Thyroid gland (tissue), 4 donors: ENCODE results near the gene FMN2. TPM values are rescaled to one million over a fixed set of nuclear protein-coding genes. Genes with fewer than 3 reads are reported as not detected.

Experiments used
- DNase-seq, 2 donors: peaks; one replicate each; pipeline ENCODE4 v3.0.0-alpha.2; 2019
- H3K27ac ChIP-seq, 3 donors: fragments of 200-600 bp; sonication (generic); 1 replicate in 2 of 3; 2 replicates in 1 of 3; pipeline ENCODE4 v1.5.1; 2016 to 2019; ENCODE audit warnings: mild to moderate bottlenecking in 1 of 3, moderate library complexity in 1 of 3
- H3K27me3 ChIP-seq: fragments of 200-600 bp; sonication (generic); one replicate; pipeline ENCODE4 v1.5.1; 2019
- H3K36me3 ChIP-seq, 2 donors: fragments of 200-600 bp; sonication (generic); one replicate each; pipeline ENCODE4 v1.5.1; 2016 to 2019
- H3K4me1 ChIP-seq, 2 donors: fragments of 200-600 bp; sonication (generic); one replicate each; pipeline ENCODE4 v1.5.1; 2017 to 2019
- H3K4me3 ChIP-seq, 3 donors: fragments of 200-600 bp; sonication (generic); replicated peaks in 1 of 3; 1 replicate in 2 of 3; 2 replicates in 1 of 3; pipeline ENCODE4 v1.5.1; 2016; ENCODE audit warnings: mild to moderate bottlenecking in 1 of 3
- H3K9me3 ChIP-seq: fragments of 200-600 bp; sonication (generic); one replicate; pipeline ENCODE4 v1.5.1; 2017
- CTCF ChIP-seq, 6 experiments: fragments of 200-600 bp in 3 of 6; fragments of 450-650 bp in 3 of 6; sonication (generic) in 3 of 6; IDR thresholded peaks; one replicate each; pipeline ENCODE4 v1.5.1; 2016 to 2019; ENCODE audit warnings: antibody characterized with exemption in 6 of 6, mild to moderate bottlenecking in 2 of 6, inconsistent platforms in 1 of 6, moderate library complexity in 1 of 6
- POLR2A ChIP-seq, 2 donors: fragments of 450-650 bp; IDR thresholded peaks; one replicate each; pipeline ENCODE4 v1.6.1; 2017; ENCODE audit warnings: antibody characterized with exemption in 2 of 2, mild to moderate bottlenecking in 2 of 2, moderate library complexity in 1 of 2
- WGBS, 2 donors: methylation state at CpG; one replicate each; pipeline ENCODE4 v1.1.5; 2017; 5-methylcytosine and 5-hydroxymethylcytosine counted together
- intact Hi-C: fragments of 100-400 bp; cut with DNase I; formaldehyde crosslinking; loops from one replicate; pipeline ENCODE4 v1.15.1; 2023
- total RNA-seq, 4 donors: library from RNA; depleted of rRNA; stranded (reverse); fragments of >200 nt; gene quantifications; one replicate each; pipeline ENCODE4 v1.2.3, GENCODE V29; 2016

The FMN2 gene
- total RNA-seq, 4 donors from 2014 or later: 0.78 to 6.2 (median 1.3) TPM; not detected in 1

DNA sequence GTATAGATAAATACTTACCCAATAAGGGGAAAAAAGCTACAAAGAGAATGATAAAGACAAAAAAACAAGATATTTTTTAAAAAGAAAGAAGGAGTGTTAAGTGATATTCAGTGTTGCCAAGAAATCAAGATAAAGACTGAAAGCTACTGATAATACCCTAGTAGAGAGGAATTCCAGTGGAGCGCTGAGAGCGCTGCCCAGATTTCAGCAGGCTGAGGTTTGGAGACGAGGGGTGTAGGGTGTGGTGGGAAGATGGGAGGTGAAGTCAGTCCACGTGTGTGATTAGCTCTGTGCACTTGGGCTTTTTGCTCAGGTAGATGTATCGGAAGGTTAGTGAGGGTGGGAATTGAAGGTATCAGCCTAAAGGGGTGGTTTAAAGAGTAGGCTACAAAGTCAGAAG is 47.8 kb downstream of the FMN2 start:
- H3K27ac ChIP-seq: no peak overlapping the region
- H3K4me1 ChIP-seq: no peaks in the 10 kb centered on the region
- 77 to 84% methylated on average over 5 of the region's 5 CpGs for WGBS, 2 donors
- H3K9me3 ChIP-seq: no peaks in the 10 kb centered on the region
- DNase-seq: no peak
- intact Hi-C loops: no loop called here
- H3K36me3 ChIP-seq: no peaks in the 10 kb centered on the region
- H3K4me3 ChIP-seq: no peak overlapping the region
- no peak for TF ChIP-seq CTCF (IDR thresholded peaks at IDR 0.05)
- TF ChIP-seq POLR2A (IDR thresholded peaks at IDR 0.05): no peak
- no peaks in the 10 kb centered on the region for H3K27me3 ChIP-seq

- no peak for DNase-seq
- Histone ChIP-seq H3K9me3 (no peaks in the 10 kb centered on the region), H3K36me3 (no peaks in the 10 kb centered on the region), H3K4me1 (no peaks in the 10 kb centered on the region), H3K27ac (no peak overlapping the region), H3K27me3 (no peaks in the 10 kb centered on the region), H3K4me3 (no peak overlapping the region)
- intact Hi-C loops: no loop called here
- WGBS, 2 donors: 93% methylated on average over 14 of the region's 14 CpGs
- TF ChIP-seq CTCF (IDR thresholded peaks at IDR 0.05) (no peak), POLR2A (IDR thresholded peaks at IDR 0.05) (no peak)
These were observed 53.4 kb downstream of the FMN2 start for GRCh38 chr1:240145120-240145519.

GRCh38 chr1:240148333-240148732 is 56.6 kb downstream of the FMN2 start:
- no peak for DNase-seq
- 96 to 98% methylated on average over 2 of the region's 2 CpGs for WGBS, 2 donors
- intact Hi-C loops: no loop called here

GRCh38 chr1:240149484-240150094 is 57.9 kb downstream of the FMN2 start:
- no peaks in the 10 kb centered on the region for H3K4me1 ChIP-seq
- H3K27ac ChIP-seq: no peak overlapping the region
- intact Hi-C loops: no loop called here
- no peak overlapping the region for H3K4me3 ChIP-seq
- H3K36me3 ChIP-seq: no peaks in the 10 kb centered on the region
- H3K9me3 ChIP-seq: no peaks in the 10 kb centered on the region
- DNase-seq: no peak
- 37 to 42% methylated on average over 3 of the region's 3 CpGs for WGBS, 2 donors
- no peaks in the 10 kb centered on the region for H3K27me3 ChIP-seq
- TF ChIP-seq POLR2A (IDR thresholded peaks at IDR 0.05): no peak
- TF ChIP-seq CTCF (IDR thresholded peaks at IDR 0.05): peak; percentile 26 to 66 (median 38)

More at GRCh38 chr1:240148333-240148732, 56.6 kb downstream of the FMN2 start:
- H3K4me1 ChIP-seq: no peaks in the 10 kb centered on the region
- no peak overlapping the region for H3K27ac ChIP-seq
- no peaks in the 10 kb centered on the region for H3K27me3 ChIP-seq
- no peaks in the 10 kb centered on the region for H3K9me3 ChIP-seq
- H3K4me3 ChIP-seq: no peak overlapping the region
- no peak for TF ChIP-seq POLR2A (IDR thresholded peaks at IDR 0.05)
- no peak for TF ChIP-seq CTCF (IDR thresholded peaks at IDR 0.05)
- H3K36me3 ChIP-seq: no peaks in the 10 kb centered on the region

- Histone ChIP-seq H3K9me3 (no peaks in the 10 kb centered on the region), H3K4me1 (no peaks in the 10 kb centered on the region), H3K4me3 (no peak overlapping the region), H3K27ac (no peak overlapping the region), H3K36me3 (no peaks in the 10 kb centered on the region), H3K27me3 (no peaks in the 10 kb centered on the region)
- intact Hi-C loops: no loop called here
- DNase-seq: no peak
- TF ChIP-seq CTCF (IDR thresholded peaks at IDR 0.05): no peak
- no peak for TF ChIP-seq POLR2A (IDR thresholded peaks at IDR 0.05)
- WGBS, 2 donors: 84 to 87% methylated on average over 7 of the region's 7 CpGs
These were observed 59.6 kb downstream of the FMN2 start for GRCh38 chr1:240151136-240151735.
